GM21737 (cell line): ENCODE data around the gene MGRN1.

ENCODE experiments used
- ATAC-seq: cut with Tn5 transposase; IDR thresholded peaks from one replicate; pipeline ENCODE4 v1.9.1; 2021; ENCODE audit warnings: mild to moderate bottlenecking, moderate library complexity; ENCODE audit not compliant: unreplicated experiment

The MGRN1 gene

DNA sequence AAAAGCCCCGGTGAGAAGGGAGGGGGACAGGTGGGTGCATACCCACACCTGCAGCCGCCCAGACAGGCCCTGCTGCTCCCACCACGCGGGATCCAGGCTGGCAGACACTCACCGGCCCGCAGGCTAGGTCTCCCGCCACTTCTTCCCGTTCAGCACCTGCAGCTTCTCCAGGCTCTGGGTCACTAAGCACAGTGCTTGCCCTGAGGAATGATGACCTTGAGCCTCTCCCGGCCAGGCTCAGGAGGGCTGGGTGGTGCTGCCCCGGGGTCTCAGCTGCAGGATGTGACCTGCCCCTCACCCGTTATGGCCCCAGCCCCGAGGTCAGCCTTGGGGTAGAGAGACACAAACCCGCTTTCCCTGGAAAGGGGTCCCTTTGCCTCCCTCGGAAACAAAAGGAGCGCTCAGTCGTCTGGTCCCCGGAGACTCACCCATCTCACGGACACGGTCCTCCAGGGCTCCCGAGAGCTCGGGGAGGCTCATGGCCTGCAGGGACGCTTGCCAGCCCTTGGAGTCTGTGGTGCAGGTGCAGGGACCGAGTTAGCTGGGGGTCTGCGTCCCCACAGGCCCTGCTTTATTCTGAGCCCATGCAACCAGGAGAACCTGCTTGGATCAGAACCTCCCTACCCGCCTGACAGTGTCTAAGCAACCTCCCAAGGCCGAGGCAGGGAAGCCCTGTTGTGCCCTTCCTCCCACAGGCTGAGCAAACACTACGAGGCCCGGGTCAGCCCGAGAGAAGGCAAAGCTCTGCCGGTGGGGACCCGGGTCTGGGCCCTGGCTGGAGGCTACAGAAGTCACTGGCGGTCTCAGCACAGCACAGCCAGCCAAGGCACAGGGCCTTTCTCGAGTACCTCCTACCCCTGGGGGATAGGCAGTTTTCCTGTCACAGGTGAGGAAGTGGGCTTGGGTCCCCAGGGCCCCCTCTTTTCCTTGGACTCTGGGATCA, 72.5 kb downstream of the MGRN1 start:
- ATAC-seq = no peak

DNA sequence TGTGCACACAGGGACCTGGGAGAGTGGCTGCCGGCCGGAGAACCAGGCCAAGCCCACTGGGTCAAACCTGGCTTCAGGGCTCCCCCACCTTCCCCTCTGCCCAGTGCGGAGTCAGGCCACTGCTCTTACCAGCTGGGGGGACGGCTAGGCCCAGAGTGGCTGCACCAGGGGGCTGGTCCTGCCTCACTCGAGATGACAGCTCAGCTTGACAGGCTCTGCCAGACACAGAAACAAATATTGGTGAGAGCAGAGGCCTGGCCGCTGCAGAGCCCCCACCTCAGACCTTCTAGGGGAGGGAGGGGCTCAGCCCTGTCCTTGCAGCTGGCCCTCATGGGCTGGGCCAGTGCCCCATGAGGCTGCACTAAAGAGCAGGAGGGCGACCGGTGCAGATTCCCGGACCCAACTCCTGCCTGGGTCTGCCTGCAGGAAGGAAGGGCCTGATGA, 73.2 kb downstream of the MGRN1 start:
- no peak for ATAC-seq

DNA sequence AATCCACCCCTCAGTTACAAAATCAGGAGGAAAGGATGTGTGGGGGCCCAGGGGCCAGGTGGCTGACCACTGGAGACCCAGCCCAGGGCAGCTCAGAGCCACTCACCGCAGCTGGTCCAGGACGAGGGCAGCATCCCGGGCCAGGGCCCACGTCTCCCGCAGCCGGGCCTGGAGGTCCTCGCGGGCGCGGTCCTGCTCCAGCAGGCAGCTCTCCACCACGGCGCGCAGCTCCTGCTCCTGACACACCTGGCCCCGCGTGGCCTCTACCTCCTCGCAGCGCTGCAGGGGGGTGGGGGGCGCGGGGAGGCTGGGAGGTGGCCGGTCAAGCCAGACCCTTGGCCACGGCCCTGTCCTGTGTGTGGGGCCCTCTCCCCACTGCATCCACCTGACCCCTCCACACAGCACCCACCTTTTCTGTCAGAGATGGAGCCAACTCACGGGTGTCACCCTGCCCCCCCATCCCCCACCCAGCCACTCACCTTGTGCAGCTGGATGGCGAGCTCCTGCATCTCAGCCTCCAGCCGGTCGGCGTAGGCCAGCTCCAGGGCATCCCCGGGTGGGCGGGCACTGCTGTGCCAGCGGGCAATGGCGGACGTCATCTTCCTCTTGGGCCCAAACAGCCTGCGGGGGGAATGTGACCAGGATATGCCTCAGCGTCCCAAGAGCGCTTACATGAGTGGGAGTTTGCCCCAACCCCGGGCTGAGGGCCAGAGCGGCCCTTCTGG, 73.9 kb downstream of the MGRN1 start:
- ATAC-seq = no peak

DNA sequence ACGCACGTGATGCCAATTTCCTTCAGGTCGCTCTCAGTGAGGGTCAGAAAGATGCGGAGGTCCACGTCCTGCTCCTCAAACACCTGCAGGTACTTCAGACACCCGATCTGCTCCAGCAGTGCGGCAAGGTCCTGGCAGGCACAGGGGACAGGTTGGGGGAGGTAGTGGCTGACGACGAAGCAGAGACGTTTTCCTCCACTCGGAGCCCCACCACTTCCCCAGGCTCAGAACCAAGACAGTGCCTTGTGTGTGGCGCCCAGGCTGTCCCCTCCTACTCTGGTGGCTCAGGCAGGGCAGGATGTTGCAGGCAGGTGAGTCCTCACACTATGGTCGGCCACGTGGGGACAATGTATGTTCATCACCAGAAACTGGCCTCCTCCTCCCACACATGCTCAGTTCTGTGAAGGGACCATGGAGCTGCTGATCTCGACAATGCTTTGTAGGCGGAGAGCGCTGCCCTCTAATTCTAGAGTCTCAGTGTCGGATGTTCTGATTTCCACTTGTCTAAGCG, 74.5 kb downstream of the MGRN1 start:
- no peak for ATAC-seq

DNA sequence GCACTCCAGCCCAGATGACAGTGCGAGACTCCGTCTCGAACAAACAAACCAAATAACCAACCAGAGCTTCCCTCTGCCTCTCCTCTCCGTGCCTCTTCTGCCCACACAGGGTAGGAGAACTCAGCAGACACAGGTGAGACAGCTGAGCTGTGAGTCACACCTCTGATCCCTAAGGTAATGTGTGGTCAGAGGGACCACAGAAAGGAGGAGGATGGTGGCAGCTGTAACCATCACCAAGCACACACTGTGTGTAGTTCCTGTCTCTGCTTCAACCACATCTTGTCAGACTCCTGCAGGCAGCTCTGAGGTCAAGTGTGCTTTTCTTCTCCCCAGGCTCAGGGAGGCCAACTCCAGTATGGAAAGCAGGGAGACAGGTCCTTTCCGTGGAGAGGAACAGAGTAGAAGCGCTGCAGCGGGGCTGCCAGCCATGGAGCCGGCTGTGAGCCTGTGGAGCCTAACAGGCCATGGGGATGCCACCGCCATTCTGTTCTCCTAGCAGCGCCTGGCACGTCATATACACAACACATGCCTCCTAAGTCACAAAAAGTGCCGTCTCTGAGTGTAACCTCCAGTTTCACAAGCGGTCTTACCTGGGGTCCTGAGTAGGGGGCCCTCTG, 75.9 kb downstream of the MGRN1 start:
- ATAC-seq = no peak

DNA sequence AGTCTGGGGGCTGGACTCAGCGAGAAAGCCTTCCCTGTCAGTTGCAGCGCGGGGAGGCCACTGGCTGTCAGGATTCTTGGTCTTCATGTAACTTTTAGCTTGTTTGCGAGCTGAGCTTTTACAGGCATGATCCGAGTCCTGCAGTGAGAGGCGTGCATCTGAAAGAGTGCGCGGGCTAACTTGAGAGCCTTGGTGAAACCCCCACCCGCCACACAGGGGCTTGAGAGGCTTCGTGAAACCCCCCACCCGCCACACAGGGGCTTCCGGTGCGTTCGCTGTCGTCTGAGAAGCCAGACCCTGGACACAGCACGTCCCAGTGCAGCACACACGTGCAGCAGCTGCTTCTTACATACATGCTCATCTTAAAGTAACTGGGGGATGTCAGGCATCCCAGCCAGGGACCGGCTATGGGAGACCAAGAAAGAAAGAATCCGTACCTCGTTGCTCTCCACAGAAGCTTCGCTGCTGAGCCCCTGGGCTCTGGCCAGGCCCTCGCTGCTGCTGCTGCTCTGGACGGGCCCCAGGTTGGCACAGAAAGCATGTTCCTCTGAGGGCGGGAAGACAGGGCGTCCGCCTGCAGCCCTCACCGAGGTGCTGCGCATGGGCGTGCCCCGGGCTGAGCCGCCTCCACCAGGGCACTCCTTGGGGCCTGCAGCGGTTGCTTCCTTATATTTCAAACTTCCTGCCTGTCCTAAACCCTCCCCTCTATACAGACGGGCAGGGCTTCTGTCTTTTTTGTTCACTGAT, 76.5 kb downstream of the MGRN1 start:
- no peak for ATAC-seq

DNA sequence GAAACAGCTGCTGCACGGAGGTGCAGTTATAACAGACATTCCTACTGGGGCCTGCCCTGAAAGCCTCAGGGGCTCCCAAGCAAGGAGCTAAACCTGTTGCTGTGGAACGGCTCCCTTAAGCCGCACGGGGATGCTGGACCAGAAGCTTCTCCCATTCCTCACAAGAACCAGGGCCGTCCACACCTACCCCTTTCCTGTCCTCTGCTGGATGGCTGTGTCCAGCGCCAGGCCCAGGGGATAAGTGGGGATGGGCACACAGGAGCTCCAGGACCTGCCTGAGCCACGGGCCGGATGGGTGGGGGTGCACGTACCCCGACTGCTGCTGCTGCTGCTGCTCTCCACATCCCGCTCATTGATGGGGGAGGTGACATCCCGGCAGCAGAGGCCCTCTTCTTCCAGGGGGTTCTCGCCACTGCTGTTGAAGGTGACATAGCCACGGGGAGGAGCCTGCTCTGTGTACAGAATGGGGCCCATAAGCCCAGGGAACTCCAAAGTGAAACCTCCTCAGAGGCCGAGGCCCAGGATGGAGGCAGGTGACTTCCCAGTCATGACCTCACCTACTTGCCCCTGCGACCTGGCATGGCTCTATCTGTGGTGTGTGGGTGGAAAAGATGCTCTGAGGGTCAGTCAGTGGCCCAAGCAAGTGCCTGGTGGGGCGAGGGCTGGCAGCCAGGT, 77.3 kb downstream of the MGRN1 start:
- no peak for ATAC-seq

DNA sequence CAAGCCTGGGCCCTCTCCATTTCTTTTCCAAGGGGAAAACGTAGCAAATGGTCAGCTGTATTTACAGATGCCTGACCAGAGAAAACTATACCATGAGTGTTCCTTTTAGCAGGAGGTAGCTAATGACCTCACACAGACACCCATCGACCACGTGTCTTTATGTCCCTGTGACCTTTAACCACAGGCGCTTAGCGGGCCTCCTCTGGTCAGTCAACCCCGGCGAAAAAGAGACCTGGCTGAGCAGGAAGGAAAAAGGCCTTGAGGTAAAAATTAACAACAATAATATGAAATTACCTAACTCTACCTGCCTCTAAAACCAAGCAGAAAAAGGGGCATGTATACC, 77.8 kb downstream of the MGRN1 start:
- ATAC-seq = no peak

DNA sequence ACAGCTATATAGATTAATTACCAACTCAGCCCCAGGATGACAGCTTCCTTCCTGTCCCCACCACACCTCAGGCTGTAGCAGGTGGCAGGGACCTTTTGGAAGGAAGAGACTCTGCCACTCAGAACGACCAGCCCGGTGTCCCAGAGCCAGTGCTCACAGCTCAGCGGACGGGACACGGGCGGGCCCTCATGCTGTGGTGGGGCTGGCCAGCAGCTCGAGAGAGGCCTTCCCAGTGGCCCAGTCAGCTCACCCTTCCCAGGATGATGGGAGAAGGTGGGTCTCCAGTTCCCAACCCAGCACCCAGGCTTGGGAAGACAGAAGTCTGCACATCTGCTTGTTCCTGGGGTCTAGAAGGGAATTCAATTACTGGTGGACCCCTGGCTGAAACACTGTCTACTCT, 79.3 kb downstream of the MGRN1 start:
- no peak for ATAC-seq

DNA sequence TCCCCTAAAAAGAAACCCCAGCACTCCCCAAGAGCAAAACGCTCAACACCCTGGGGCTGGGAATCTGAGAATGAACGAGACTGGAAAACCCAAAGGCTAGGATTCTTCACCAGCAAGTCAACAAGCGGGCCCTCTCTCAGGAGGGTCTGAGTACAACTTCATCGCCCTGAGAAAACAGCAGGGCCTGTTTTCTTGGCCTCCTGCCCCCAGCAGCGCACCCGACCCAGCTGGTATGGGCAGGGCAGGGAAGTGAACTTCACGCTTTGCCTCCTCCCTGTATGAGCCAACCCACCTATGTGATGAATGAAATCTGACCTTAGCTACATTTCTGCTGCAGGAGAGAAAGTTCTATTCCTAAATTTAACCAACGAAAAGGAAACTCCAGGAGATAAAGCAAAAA, 79.9 kb downstream of the MGRN1 start:
- ATAC-seq = no peak

DNA sequence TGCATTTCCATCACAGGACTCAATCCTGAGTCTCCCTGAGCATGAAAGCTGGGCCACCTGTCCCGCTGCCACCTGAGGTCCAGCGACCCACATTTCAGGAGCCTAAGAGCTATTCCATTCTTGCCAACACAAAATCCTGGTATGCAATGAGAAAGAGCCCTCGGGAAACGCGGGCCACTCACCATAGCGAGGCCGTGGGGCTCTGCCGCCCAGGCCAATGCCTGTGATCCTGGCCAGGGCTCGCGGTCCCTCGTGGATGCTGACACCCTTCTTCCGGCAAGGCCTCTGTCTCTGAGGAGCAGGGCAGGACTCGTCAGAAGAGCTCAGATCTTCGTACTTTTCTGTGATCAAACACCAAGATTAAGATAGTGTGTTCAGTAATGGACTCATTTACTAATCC, 80.3 kb downstream of the MGRN1 start:
- ATAC-seq = no peak

DNA sequence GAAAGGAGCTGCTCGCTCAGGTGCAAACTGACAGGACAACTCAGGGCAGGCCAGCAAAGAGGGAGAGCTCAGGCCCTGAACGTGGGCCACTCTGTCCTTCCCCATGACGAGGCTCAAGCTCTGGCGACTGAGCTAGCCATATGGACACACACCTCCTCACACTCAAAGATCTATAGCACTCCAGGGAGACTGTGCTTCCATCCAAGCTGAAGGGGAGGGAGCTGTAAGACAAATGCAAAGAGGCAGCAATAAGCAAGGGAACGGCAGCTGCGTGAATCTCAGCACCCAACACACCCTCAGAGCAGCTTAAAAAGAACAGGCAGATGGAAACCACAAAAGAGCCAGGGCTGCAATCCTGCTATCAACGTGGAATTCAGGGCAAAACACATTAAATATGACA, 82.2 kb downstream of the MGRN1 start:
- no peak for ATAC-seq

DNA sequence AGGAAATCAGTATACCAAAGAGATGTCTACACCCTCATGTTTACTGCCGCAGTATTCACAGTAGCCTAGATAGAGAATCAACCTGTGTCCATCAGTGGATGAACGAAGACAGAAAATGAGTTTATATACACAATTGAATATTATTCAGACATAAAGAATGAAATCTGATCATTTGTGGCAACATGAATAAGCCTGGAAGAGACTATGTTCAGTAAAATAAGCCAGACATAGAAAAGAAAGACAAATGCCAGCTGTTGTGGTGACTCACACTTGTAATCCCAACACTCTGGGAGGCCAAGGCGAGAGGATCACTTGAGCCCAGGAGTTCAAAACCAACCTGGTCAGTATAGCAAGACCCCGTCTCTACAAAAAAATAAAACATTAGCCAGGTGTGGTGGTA, 84.9 kb downstream of the MGRN1 start:
- ATAC-seq = no peak

DNA sequence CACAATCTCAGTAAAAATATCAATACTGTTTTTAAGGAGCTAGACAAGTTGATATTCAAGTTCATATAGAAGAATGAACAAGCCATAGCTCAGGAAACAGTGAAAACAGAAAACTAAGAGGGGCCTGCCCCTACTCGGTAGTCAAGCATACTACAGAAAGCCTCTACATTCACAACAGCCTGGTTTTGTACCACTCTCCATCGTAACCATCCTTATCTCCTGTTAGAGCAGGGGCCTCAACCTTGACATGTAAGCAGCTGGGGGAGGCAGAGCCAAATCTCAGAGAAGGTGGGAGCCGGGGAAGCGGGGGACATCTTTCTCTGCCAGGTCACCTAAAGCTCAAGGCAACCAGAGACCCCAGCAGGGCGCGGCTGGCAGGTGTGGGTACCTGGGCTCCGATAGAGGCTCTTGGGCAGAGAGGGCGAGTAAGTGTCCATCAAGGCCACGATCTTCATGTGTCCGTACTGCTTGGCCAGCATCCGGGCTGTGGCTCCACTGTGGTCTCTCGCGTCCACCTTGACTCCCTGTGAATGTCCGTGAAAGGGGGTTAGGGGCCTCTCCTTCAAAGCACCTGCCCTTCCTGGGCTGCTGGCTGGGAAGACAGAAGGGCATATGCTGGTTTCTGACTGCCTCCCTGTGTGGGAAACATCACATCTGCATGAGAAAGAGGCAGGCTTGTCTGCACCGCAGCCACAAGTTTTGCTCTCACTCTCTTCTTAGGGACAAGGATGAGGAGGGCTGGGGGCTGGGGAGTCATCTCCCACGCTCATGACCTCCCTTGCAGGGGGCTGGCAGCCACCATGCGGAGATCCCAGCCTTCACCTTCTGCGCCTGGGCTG, 89.3 kb downstream of the MGRN1 start:
- ATAC-seq = no peak

DNA sequence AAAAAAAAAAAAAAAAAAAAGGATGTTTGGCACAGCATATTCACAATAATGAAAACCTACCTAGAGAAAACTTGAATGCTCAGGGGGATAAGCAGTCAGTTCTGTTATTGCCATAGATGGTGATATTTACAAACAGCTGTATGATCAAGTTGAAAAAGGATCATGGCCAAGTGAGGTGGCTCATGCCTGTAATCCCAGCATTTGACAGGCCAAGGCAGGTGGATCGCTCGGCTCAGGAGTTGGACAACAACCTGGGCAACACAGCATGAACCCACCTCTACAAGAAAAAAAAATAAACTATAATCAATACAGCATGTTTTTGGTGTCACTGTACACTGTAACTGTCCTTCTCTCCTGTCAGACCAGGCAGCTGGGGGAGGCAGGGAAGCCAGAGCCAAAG, 90.4 kb downstream of the MGRN1 start:
- ATAC-seq = no peak

DNA sequence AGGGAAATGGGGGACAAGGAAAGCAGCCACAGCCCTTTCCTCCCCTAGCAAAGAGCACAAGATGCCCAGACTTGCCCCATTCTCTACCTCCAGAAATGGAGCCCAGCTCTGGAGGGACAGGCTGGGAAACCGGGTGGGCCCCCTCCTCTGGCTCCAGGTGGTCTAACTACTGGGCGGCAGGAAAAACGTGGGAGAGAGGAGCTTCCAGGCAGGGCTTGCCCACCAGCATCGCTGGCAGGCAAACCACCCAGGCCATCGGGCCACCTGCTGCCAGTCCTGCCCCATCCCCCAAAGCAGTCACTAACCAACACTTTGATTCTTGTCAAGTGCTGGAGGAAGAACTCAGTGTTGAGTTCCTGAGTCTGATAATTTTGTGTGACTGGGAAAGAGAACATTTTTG, 93.8 kb downstream of the MGRN1 start:
- ATAC-seq = no peak

DNA sequence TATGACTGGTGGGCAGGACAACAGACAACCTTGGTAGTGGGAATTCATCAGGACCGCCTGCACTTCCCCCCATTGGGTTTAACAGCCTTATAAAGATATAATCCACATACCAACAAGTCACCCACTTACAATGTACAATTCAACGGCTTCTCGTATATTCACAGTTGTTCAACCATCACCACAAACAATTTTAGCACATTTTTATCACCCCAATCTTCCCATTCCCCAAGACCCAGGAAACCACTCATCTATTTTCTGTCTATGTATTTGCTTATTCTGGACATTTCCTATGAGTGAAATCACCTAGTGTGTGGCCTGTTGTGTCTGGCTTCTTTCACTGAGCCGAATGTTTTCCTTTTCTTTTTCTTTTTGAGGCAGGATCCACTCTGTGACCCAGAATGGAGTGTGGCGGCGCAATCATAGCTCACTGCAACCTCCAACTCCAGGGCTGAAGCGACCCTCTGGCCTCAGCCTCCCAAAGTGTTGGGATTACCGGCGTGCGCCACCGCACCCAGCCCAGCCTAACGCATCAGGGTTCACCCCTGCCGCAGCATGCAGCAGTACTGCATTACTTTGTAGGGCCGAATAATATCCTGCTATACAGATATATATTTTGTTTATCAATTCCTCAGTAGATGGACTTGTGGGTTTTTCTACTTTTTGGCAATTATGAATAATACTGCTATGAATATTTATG, 98.6 kb downstream of the MGRN1 start:
- no peak for ATAC-seq

DNA sequence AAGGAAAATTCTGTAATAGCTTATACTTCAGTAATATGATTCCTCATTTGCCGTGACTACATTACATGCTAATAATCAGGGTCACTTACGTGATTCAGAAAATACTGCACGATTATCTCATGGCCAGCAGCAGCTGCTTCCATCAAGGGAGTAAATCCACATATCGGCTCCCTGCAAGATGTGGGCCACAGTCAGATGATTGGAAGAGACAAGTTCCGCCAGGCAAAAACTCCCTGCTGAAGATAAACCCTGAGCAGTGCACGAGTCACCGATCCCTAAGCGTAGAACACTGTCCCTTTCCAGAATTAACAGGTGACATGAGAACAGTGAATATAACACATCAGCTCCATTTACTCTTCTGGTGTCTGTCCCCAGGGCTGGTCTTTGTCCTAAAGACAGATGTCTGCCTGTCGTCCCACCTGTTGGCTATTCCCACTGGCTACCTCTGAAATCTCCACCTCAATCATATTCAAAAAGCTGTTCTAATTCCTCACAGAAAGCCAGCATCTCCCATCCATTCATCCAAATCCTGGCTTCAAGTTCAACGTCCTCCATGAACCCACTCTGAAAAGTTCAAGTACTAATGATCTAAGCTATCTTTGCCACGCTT, 100.1 kb downstream of the MGRN1 start:
- ATAC-seq = no peak
